ENCODE data around the gene PCDHGB6.

- peak; percentile 73 for TF ChIP-seq CTCF (IDR thresholded peaks at IDR 0.05; ENCODE audit: low read length)
- no peak for TF ChIP-seq EZH2 (optimal IDR thresholded peaks at IDR 0.05; ENCODE audit: low read depth, low read length)
- no peak for TF ChIP-seq EZH2phosphoT487 (IDR thresholded peaks at IDR 0.05; ENCODE audit: low read length)
Observed at GRCh38 chr5:141412854-141413539, 5.2 kb downstream of the PCDHGB6 start, which contains the start of gene PCDHGA10.
